HepG2 (cell line): ENCODE measurements around the gene THOC5. TPM values are rescaled to one million over a fixed set of nuclear protein-coding genes. Genes with fewer than 3 reads are reported as not detected.

Source experiments
- AKAP8 ChIP-seq: sonication (generic); formaldehyde crosslinking; IDR thresholded peaks from 2 replicates; pipeline ENCODE4 v1.5.1; 2020; ENCODE audit warnings: mild to moderate bottlenecking, missing genetic modification reagents
- ISX ChIP-seq: sonication (generic); formaldehyde crosslinking; conservative IDR thresholded peaks from 2 replicates; pipeline ENCODE4 v1.5.0; 2020; ENCODE audit warnings: missing genetic modification reagents
- NFIB ChIP-seq: sonication (generic); formaldehyde crosslinking; IDR thresholded peaks from 2 replicates; pipeline ENCODE4 v1.9.0; 2021; ENCODE audit warnings: missing genetic modification reagents, mild to moderate bottlenecking, borderline replicate concordance
- REL ChIP-seq: sonication (generic); formaldehyde crosslinking; conservative IDR thresholded peaks from 2 replicates; pipeline ENCODE4 v1.8.0; 2022; ENCODE audit warnings: mild to moderate bottlenecking, missing genetic modification reagents, moderate library complexity
- RFXAP ChIP-seq: sonication (generic); formaldehyde crosslinking; IDR thresholded peaks from 2 replicates; pipeline ENCODE4 v1.4.0; 2020; ENCODE audit warnings: missing genetic modification reagents, borderline replicate concordance
- RXRB ChIP-seq: IDR thresholded peaks from 2 replicates; pipeline ENCODE4 v1.6.1; 2016; ENCODE audit warnings: borderline replicate concordance, missing genetic modification reagents, missing compliant biosample characterization
- TBX2 ChIP-seq: sonication (generic); formaldehyde crosslinking; IDR thresholded peaks from 2 replicates; pipeline ENCODE4 v1.5.0; 2020; ENCODE audit warnings: missing genetic modification reagents, mild to moderate bottlenecking, borderline replicate concordance
- ZFP62 ChIP-seq: sonication (generic); formaldehyde crosslinking; IDR thresholded peaks from 2 replicates; pipeline ENCODE4 v1.4.0; 2020; ENCODE audit warnings: missing genetic modification reagents
- ZNF335 ChIP-seq: sonication (generic); formaldehyde crosslinking; IDR thresholded peaks from 2 replicates; pipeline ENCODE4 v1.4.0; 2020; ENCODE audit warnings: missing genetic modification reagents
- ZNF572 ChIP-seq: sonication (generic); formaldehyde crosslinking; IDR thresholded peaks from 2 replicates; pipeline ENCODE4 v1.5.1; 2020; ENCODE audit warnings: mild to moderate bottlenecking, missing genetic modification reagents
- ZSCAN30 ChIP-seq: sonication (generic); formaldehyde crosslinking; IDR thresholded peaks from 2 replicates; pipeline ENCODE4 v1.5.0; 2020; ENCODE audit warnings: mild to moderate bottlenecking, missing genetic modification reagents
- polyA plus RNA-seq, 8 experiments: library from polyadenylated mRNA; depleted of rRNA in 3 of 8; stranded (reverse) in 7 of 8; unstranded in 1 of 8; fragments of >200 nt; fragmentation: Illumina TruSeq in 4 of 8; extraction: Trizol in 4 of 8; gene quantifications; 2 replicates each; pipeline versions ENCODE4 v1.2.1 to v1.2.3, GENCODE V29; 2011 to 2016; ENCODE audit warnings: low read depth in 4 of 8, missing spikeins in 1 of 8, mixed read lengths in 1 of 8; ENCODE audit not compliant: insufficient read depth in 1 of 8
- total RNA-seq, 5 experiments: library from RNA; depleted of rRNA; stranded (reverse); fragments of >200 nt; fragmentation: Illumina TruSeq; extraction: Trizol; gene quantifications; 2 replicates each; pipeline ENCODE4 v1.2.3, GENCODE V29; 2016; ENCODE audit warnings: low read depth in 1 of 5
- TF ChIP-seq, protein P1 (sequence below): sonication (generic); formaldehyde crosslinking; IDR thresholded peaks from 2 replicates; pipeline ENCODE4 v1.4.0; 2020; ENCODE audit warnings: mild to moderate bottlenecking, low read depth, missing genetic modification reagents
- TF ChIP-seq, protein P2 (sequence below): sonication (generic); formaldehyde crosslinking; IDR thresholded peaks from 2 replicates; pipeline ENCODE4 v1.8.0; 2022; ENCODE audit warnings: missing genetic modification reagents, mild to moderate bottlenecking, moderate library complexity, borderline replicate concordance
- TF ChIP-seq, protein P3 (sequence below): sonication (generic); formaldehyde crosslinking; IDR thresholded peaks from 2 replicates; pipeline ENCODE4 v1.5.0; 2020; ENCODE audit warnings: mild to moderate bottlenecking, missing genetic modification reagents, borderline replicate concordance

The THOC5 gene
- total and polyA plus RNA-seq, 2 of the 13 experiments (the other 11 are each of a cell fraction or from before 2014, with no cell fraction given): 45.8 to 46.7 TPM

DNA sequence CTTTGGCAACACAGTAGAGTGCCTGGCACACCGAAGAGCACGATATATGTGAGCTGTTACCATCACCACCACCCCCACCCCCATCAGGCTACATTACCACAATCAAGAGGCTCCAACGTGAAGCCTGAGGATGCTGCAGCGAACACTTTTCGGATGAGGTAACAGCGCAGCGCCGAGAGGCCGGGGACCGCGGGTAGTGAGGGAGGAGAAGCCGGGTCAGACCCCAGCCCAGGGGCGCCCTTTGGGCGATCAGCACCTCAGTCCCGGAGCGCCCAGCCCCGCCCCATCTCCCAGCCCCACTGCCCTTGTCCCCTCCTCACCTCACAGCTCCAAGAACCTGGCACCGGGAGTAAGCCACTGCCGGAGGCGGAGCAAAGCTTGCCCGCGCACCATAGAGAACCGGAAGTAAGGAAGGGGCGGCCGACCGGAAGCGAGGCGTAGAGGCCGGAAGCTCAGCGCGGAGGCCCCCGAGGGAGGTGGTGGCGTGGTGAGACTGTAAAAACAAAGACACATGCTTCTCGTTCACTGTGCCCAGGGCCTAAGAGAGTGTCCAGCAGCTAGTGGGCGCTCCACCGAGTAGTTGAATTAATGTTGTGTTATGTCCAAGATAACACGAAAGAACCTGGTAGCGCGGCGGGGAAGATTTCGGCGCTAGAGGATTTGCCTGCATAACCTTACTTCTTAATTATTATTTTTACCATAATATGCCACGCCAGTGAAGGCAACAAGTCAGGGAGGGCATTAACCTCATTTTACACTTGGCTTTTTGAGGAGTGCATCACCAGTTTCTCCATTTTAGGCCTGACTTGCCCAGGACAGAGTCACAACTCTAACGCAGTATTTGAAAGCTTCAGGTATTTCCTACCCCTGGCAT is at the start of gene THOC5 (continued):
- no peak for TF ChIP-seq NFIB (CRISPR knock-in tag)
- TF ChIP-seq RXRB (CRISPR knock-in tag): peak; percentile 77; the same call in 1 of the 2 replicates
- peak; percentile 41; the same call in 1 of the 2 replicates for TF ChIP-seq ZNF335 (CRISPR knock-in tag)
- TF ChIP-seq, protein P1, sequence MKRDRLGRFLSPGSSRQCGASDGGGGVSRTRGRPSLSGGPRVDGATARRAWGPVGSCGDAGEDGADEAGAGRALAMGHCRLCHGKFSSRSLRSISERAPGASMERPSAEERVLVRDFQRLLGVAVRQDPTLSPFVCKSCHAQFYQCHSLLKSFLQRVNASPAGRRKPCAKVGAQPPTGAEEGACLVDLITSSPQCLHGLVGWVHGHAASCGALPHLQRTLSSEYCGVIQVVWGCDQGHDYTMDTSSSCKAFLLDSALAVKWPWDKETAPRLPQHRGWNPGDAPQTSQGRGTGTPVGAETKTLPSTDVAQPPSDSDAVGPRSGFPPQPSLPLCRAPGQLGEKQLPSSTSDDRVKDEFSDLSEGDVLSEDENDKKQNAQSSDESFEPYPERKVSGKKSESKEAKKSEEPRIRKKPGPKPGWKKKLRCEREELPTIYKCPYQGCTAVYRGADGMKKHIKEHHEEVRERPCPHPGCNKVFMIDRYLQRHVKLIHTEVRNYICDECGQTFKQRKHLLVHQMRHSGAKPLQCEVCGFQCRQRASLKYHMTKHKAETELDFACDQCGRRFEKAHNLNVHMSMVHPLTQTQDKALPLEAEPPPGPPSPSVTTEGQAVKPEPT: 0 out of 2 replicates have a peak, but pooled peaks have one; percentile 14
- TF ChIP-seq, protein P2, sequence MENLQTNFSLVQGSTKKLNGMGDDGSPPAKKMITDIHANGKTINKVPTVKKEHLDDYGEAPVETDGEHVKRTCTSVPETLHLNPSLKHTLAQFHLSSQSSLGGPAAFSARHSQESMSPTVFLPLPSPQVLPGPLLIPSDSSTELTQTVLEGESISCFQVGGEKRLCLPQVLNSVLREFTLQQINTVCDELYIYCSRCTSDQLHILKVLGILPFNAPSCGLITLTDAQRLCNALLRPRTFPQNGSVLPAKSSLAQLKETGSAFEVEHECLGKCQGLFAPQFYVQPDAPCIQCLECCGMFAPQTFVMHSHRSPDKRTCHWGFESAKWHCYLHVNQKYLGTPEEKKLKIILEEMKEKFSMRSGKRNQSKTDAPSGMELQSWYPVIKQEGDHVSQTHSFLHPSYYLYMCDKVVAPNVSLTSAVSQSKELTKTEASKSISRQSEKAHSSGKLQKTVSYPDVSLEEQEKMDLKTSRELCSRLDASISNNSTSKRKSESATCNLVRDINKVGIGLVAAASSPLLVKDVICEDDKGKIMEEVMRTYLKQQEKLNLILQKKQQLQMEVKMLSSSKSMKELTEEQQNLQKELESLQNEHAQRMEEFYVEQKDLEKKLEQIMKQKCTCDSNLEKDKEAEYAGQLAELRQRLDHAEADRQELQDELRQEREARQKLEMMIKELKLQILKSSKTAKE (CRISPR knock-in tag): no peak
- peak; percentile 40; the same call in 1 of the 2 replicates for TF ChIP-seq RFXAP (CRISPR knock-in tag)
- TF ChIP-seq REL: 0 out of 2 replicates have a peak, but pooled peaks have one; percentile 57
- TF ChIP-seq AKAP8 (CRISPR knock-in tag): peak; percentile 91
- TF ChIP-seq ZFP62: no peak
- no peak for TF ChIP-seq ISX (CRISPR knock-in tag)
- no peak for TF ChIP-seq ZSCAN30 (CRISPR knock-in tag)
- TF ChIP-seq TBX2 (CRISPR knock-in tag): peak; percentile 81
- no peak for TF ChIP-seq ZNF572 (CRISPR knock-in tag)
- TF ChIP-seq, protein P3, sequence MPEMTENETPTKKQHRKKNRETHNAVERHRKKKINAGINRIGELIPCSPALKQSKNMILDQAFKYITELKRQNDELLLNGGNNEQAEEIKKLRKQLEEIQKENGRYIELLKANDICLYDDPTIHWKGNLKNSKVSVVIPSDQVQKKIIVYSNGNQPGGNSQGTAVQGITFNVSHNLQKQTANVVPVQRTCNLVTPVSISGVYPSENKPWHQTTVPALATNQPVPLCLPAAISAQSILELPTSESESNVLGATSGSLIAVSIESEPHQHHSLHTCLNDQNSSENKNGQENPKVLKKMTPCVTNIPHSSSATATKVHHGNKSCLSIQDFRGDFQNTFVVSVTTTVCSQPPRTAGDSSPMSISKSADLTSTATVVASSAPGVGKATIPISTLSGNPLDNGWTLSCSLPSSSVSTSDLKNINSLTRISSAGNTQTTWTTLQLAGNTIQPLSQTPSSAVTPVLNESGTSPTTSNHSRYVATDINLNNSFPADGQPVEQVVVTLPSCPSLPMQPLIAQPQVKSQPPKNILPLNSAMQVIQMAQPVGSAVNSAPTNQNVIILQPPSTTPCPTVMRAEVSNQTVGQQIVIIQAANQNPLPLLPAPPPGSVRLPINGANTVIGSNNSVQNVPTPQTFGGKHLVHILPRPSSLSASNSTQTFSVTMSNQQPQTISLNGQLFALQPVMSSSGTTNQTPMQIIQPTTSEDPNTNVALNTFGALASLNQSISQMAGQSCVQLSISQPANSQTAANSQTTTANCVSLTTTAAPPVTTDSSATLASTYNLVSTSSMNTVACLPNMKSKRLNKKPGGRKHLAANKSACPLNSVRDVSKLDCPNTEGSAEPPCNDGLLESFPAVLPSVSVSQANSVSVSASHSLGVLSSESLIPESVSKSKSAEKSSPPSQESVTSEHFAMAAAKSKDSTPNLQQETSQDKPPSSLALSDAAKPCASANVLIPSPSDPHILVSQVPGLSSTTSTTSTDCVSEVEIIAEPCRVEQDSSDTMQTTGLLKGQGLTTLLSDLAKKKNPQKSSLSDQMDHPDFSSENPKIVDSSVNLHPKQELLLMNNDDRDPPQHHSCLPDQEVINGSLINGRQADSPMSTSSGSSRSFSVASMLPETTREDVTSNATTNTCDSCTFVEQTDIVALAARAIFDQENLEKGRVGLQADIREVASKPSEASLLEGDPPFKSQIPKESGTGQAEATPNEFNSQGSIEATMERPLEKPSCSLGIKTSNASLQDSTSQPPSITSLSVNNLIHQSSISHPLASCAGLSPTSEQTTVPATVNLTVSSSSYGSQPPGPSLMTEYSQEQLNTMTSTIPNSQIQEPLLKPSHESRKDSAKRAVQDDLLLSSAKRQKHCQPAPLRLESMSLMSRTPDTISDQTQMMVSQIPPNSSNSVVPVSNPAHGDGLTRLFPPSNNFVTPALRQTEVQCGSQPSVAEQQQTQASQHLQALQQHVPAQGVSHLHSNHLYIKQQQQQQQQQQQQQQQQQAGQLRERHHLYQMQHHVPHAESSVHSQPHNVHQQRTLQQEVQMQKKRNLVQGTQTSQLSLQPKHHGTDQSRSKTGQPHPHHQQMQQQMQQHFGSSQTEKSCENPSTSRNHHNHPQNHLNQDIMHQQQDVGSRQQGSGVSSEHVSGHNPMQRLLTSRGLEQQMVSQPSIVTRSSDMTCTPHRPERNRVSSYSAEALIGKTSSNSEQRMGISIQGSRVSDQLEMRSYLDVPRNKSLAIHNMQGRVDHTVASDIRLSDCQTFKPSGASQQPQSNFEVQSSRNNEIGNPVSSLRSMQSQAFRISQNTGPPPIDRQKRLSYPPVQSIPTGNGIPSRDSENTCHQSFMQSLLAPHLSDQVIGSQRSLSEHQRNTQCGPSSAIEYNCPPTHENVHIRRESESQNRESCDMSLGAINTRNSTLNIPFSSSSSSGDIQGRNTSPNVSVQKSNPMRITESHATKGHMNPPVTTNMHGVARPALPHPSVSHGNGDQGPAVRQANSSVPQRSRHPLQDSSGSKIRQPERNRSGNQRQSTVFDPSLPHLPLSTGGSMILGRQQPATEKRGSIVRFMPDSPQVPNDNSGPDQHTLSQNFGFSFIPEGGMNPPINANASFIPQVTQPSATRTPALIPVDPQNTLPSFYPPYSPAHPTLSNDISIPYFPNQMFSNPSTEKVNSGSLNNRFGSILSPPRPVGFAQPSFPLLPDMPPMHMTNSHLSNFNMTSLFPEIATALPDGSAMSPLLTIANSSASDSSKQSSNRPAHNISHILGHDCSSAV (CRISPR knock-in tag): no peak
